Right ventricle myocardium superior (tissue), 1 donor: ENCODE results near the gene GTSF1L. TPM values are rescaled to one million over a fixed set of nuclear protein-coding genes. Genes with fewer than 3 reads are reported as not detected.

Experiments
- ATAC-seq: fragments of 200-7000 bp; cut with Tn5 transposase; one replicate; pipeline ENCODE4 v1.9.1; 2020; ENCODE audit warnings: mild to moderate bottlenecking; ENCODE audit not compliant: poor library complexity
- DNase-seq: peaks from one replicate; pipeline ENCODE4 v3.0.0-alpha.2; 2020
- intact Hi-C: fragments of 100-400 bp; cut with DNase I; formaldehyde crosslinking; loops from one replicate; pipeline ENCODE4 v1.11.2; 2022
- total RNA-seq: library from RNA; stranded (reverse); fragmentation: NEBNext Ultra II Directional; extraction: Animal tissue kit (Norgen Biotek cat#: 25700); gene quantifications from one replicate; pipeline ENCODE4 v1.2.1, GENCODE V29; 2021
- donor health status: DM: no; HTN: yes; CAD: no; lungs with severe emphysema.

GTSF1L gene
- total RNA-seq, 1 donor from 2014 or later, result not detected

DNA sequence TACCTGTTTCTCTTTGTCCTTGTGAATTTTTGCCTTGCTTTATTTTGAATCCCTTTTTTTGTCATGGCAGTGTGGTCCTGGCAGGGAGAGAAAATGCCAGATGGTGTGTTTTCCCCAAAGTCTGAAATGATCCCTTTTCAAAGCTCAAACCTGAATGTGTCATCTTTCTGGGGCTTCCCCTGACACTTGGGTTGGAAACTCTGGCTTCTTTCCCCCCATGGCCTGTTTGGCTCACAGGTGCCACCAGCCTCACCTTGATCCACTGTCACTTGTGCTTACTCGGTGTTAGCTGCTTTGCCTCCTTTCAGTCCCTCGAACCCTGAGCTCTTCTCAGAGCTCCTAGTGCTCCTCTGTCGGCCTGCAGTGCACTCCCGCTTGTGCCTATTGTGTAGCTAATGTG lies 37.6 kb downstream of the GTSF1L start:
- DNase-seq, result peak; percentile 6
- intact Hi-C loops, result no loop called here

DNA sequence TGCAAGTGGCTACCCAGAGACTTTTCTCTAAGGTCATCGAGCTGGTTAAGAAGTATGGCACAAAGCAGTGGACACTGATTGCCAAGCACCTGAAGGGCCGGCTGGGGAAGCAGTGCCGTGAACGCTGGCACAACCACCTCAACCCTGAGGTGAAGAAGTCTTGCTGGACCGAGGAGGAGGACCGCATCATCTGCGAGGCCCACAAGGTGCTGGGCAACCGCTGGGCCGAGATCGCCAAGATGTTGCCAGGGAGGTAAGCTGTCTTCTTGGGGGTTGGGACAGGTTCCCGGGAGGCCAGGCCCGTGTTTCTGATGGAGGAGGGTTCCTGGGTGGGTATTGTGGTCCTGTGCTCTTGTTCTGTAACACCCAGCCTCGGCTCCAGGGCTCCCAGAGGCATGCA lies 40.0 kb downstream of the GTSF1L start:
- DNase-seq (peak; percentile 10), ATAC-seq (no peak)
- intact Hi-C loops, result no loop called here

More for the DNA sequence above, 37.6 kb downstream of the GTSF1L start:
- ATAC-seq, result no peak

- DNase-seq, result no peak
- intact Hi-C loops, result no loop called here
- ATAC-seq, result no peak
Measured at GRCh38 chr20:43682446-43682845, 44.4 kb downstream of the GTSF1L start.

GRCh38 chr20:43681991-43682410 lies 44.8 kb downstream of the GTSF1L start:
- no peak for ATAC-seq
- DNase-seq, result no peak
- intact Hi-C loops, result no loop called here

- intact Hi-C loops, result no loop called here
- DNase-seq, result peak; percentile 53
- ATAC-seq, result peak; percentile 88
Measured at GRCh38 chr20:43681468-43681942, 45.3 kb downstream of the GTSF1L start.

GRCh38 chr20:43680981-43681380 lies 45.8 kb downstream of the GTSF1L start:
- no peak for ATAC-seq
- DNase-seq, result no peak
- intact Hi-C loops, result no loop called here

DNA sequence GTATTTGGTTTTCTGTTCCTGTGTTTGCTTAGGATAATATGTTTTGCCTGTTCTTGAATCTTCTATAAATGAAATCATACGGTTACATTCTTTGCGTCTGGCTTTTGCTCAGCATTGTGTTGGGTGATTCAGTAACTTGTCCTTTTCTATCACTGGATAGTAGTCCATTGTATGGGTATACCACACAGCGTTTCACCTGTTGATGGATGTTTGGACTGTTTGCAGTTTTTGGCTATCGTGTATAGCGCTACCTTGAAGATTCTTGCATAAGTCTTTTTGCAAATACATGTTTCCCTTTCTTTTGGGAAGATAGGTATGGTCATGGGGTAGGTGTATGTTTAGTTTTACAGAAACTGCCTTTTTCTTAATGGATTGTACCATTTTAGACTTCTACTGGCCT lies 50.4 kb downstream of the GTSF1L start:
- ATAC-seq (no peak), DNase-seq (no peak)
- intact Hi-C loops, result no loop called here

Other genes starting within 250 kb of the GTSF1L start
- gene L3MBTL1, start 219.3 kb downstream of the GTSF1L start, total RNA-seq, result 4.1 TPM
- gene SGK2, start 168.0 kb downstream of the GTSF1L start, total RNA-seq, result 0.38 TPM
- gene IFT52, start 136.1 kb downstream of the GTSF1L start, total RNA-seq, result 5.5 TPM
- gene MYBL2, start 59.9 kb downstream of the GTSF1L start, total RNA-seq, result 0.78 TPM
- gene TOX2, start 187.8 kb upstream of the GTSF1L start, total RNA-seq, result 0.46 TPM